ENCODE results near the gene PPCS.

Gene PPCS

DNA sequence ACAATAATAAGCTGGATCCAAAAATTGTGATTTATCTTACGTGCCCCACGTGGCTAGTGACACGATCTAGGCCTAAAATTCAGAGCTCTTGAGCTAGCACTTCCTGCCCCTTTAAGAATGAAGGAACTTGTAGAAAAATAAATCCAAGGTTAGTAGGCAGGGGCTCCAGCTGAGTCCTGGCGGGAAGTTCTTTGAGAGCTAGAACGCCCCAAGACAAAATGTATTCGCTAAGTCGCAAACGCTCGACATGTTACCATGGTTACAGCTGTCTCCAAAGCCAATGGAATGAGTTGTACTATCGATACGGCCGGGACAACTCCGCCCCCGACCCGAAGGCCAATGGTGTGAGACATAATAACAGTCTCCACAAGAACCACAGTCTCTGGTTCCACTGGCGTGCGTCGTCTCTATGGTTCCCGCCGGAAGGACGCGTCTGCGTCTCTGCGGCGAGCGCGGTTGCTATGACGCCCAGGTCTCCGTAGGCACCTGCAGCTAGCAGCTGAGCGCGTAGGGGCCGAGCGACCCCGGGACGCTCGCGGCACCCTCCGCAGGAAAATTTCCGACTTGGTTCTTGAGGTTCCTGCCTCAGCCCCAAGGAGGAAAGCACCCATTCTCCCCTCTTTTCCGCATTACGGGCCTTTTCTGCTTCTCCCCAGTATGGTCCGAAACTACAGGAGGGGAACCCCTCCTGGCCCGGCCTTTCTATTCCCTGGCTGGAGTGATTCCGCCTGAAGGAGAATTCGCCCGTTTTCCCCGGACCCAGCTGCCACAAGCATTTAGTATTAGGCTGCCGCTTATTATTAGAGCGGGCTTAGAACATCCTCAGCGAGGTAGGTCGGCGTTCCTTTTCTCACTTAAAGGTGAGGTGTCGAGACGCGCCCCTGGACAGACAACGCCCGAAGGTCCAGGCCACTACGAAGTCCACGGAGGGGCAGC lies 6.8 kb downstream of the PPCS start, which contains the start of gene CCDC30:
CCDC30 (plus strand) TSS at position 459 of the 936 bp plus-strand sequence. CDS start 17,266 bp downstream, outside the sequence.
- peak within 1 kb of the TSS; percentile 52 for H3K27ac ChIP-seq (ENCODE audit: low read length)

DNA sequence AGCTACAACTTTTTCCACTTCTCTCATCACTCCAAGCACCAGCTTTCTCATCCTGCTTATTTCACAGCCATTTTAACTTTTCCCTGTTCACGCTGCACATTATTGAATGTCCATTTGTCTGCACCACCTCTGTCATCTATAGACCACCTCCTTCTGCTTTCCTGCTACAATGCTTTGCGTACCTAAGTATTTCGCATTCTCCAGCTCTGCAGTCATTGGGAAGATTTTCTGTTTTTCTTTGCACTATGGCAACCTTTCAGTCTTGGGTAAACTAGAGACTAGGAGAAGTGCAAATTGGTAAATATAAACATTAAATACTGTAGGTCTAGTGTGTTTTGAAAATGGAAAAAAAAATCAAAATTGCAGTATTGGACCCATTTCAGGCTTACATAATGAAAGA lies 7.6 kb downstream of the PPCS start:
- H3K79me2 ChIP-seq (ENCODE audit: insufficient read depth, low read length): no peaks in the 10 kb centered on the region
- H3K9me3 ChIP-seq (ENCODE audit: insufficient read depth, low read length, severe bottlenecking): no peaks in the 10 kb centered on the region
- ATAC-seq (ENCODE audit: insufficient read depth, low read depth) (no peak), DNase-seq (no peak)
- H3K4me3 ChIP-seq (ENCODE audit: low read depth in 1 of 2, low read length in 2 of 2): peak overlapping the region in 1 of 2 experiments; percentile 64; a peak in 1 of 4 replicates
- peak overlapping the region; percentile 90; the same call in 1 of the 2 replicates for H3K4me2 ChIP-seq (ENCODE audit: insufficient read depth, low read length)
- no peaks in the 10 kb centered on the region for H4K20me1 ChIP-seq (ENCODE audit: insufficient read depth, low read length)
- H3K9ac ChIP-seq (ENCODE audit: low read depth, low read length): no peak overlapping the region
- no peak overlapping the region for H3K27ac ChIP-seq (ENCODE audit: low read length)
- no peak for TF ChIP-seq EZH2 (IDR thresholded peaks at IDR 0.05; ENCODE audit: borderline replicate concordance, low read depth, low read length, severe bottlenecking)
- TF ChIP-seq, protein P1, sequence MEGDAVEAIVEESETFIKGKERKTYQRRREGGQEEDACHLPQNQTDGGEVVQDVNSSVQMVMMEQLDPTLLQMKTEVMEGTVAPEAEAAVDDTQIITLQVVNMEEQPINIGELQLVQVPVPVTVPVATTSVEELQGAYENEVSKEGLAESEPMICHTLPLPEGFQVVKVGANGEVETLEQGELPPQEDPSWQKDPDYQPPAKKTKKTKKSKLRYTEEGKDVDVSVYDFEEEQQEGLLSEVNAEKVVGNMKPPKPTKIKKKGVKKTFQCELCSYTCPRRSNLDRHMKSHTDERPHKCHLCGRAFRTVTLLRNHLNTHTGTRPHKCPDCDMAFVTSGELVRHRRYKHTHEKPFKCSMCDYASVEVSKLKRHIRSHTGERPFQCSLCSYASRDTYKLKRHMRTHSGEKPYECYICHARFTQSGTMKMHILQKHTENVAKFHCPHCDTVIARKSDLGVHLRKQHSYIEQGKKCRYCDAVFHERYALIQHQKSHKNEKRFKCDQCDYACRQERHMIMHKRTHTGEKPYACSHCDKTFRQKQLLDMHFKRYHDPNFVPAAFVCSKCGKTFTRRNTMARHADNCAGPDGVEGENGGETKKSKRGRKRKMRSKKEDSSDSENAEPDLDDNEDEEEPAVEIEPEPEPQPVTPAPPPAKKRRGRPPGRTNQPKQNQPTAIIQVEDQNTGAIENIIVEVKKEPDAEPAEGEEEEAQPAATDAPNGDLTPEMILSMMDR (IDR thresholded peaks at IDR 0.05; ENCODE audit: borderline replicate concordance, extremely low read depth, low read length, poor library complexity, severe bottlenecking): no peak
- peaks cover 31% of the 10 kb centered on the region for H3K4me1 ChIP-seq (ENCODE audit: insufficient read depth, low read length)
- H2AFZ ChIP-seq (ENCODE audit: low read depth, low read length): peak overlapping the region; percentile 14; the same call in 1 of the 2 replicates
- peaks cover 11% of the 10 kb centered on the region for H3K36me3 ChIP-seq (ENCODE audit: insufficient read depth, low read length)
- H3K27me3 ChIP-seq (ENCODE audit: insufficient read depth, low read length, poor library complexity): no peaks in the 10 kb centered on the region

More for the DNA sequence above, 6.8 kb downstream of the PPCS start, which contains the start of gene CCDC30:
- Histone ChIP-seq H3K9ac (ENCODE audit: low read depth, low read length) (peak within 1 kb of the TSS; percentile 43), H2AFZ (ENCODE audit: low read depth, low read length) (peak within 1 kb of the TSS; percentile 72), H4K20me1 (ENCODE audit: insufficient read depth, low read length) (no peaks in the 10 kb centered on the region), H3K4me1 (ENCODE audit: insufficient read depth, low read length) (peaks cover 34% of the 10 kb centered on the region), H3K4me3 (ENCODE audit: low read depth in 1 of 2, low read length in 2 of 2) (peak within 1 kb of the TSS; percentile 31 to 64; a peak in 3 of 4 replicates), H3K4me2 (ENCODE audit: insufficient read depth, low read length) (peak within 1 kb of the TSS; percentile 90), H3K79me2 (ENCODE audit: insufficient read depth, low read length) (no peaks in the 10 kb centered on the region), H3K9me3 (ENCODE audit: insufficient read depth, low read length, severe bottlenecking) (no peaks in the 10 kb centered on the region), H3K27me3 (ENCODE audit: insufficient read depth, low read length, poor library complexity) (no peaks in the 10 kb centered on the region), H3K36me3 (ENCODE audit: insufficient read depth, low read length) (peaks cover 19% of the 10 kb centered on the region)
- ATAC-seq (ENCODE audit: insufficient read depth, low read depth) (peak; percentile 99), DNase-seq (peak; percentile 98)
- no peak for TF ChIP-seq EZH2 (IDR thresholded peaks at IDR 0.05; ENCODE audit: borderline replicate concordance, low read depth, low read length, severe bottlenecking)

DNA sequence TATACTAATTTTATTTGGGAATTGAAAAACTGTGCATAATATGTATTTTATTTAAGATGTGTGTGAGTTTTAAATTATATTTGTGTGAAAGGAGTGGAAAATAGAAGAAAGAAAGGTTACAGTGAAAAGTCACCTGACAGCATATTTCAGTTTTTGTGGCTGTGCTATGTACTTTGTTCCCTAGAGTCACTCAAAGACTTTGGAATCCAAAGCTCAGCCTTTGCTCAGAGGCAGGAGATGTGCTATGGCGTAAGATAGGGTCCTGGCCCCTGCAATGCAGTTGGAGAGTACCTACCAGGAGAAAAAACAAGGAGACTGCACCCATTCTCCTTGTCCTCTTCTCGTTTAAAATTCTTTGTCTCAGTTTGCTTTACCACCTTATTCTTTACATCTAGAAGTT lies 9.7 kb downstream of the PPCS start:
- Histone ChIP-seq H4K20me1 (ENCODE audit: insufficient read depth, low read length) (no peaks in the 10 kb centered on the region), H3K27ac (ENCODE audit: low read length) (no peak overlapping the region), H3K4me1 (ENCODE audit: insufficient read depth, low read length) (peaks cover 24% of the 10 kb centered on the region), H3K36me3 (ENCODE audit: insufficient read depth, low read length) (no peaks in the 10 kb centered on the region), H3K9me3 (ENCODE audit: insufficient read depth, low read length, severe bottlenecking) (no peaks in the 10 kb centered on the region), H3K9ac (ENCODE audit: low read depth, low read length) (no peak overlapping the region), H2AFZ (ENCODE audit: low read depth, low read length) (no peak overlapping the region), H3K4me3 (ENCODE audit: low read depth in 1 of 2, low read length in 2 of 2) (no peak overlapping the region), H3K4me2 (ENCODE audit: insufficient read depth, low read length) (no peak overlapping the region), H3K79me2 (ENCODE audit: insufficient read depth, low read length) (no peaks in the 10 kb centered on the region), H3K27me3 (ENCODE audit: insufficient read depth, low read length, poor library complexity) (no peaks in the 10 kb centered on the region)
- TF ChIP-seq, protein P1 (IDR thresholded peaks at IDR 0.05; ENCODE audit: borderline replicate concordance, extremely low read depth, low read length, poor library complexity, severe bottlenecking): no peak
- TF ChIP-seq EZH2 (IDR thresholded peaks at IDR 0.05; ENCODE audit: borderline replicate concordance, low read depth, low read length, severe bottlenecking): no peak
- ATAC-seq (ENCODE audit: insufficient read depth, low read depth): no peak
- no peak for DNase-seq

DNA sequence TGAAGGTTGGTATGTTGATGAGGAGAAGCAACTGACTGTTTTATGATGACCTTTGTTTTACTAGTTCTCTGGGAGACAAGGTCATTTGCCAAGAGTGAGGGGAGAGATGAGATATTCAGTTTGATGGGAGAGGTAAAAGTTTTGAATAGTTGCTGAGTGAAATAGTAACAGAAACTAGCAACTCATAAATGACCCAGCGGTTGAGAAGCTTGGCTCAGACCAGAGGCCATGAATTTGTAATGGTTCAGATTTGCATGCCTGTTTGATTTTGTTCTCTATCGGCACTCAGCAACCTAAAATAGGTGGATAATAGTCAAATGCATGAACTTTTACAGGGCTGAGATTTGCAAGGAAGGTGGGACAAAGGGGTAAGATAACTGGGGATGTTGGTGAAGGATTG lies 13.4 kb downstream of the PPCS start:
- Histone ChIP-seq H3K4me3 (ENCODE audit: low read depth in 1 of 2, low read length in 2 of 2) (no peak overlapping the region), H3K9me3 (ENCODE audit: insufficient read depth, low read length, severe bottlenecking) (no peaks in the 10 kb centered on the region), H3K36me3 (ENCODE audit: insufficient read depth, low read length) (no peaks in the 10 kb centered on the region), H3K79me2 (ENCODE audit: insufficient read depth, low read length) (no peaks in the 10 kb centered on the region), H2AFZ (ENCODE audit: low read depth, low read length) (no peak overlapping the region), H4K20me1 (ENCODE audit: insufficient read depth, low read length) (no peaks in the 10 kb centered on the region), H3K4me2 (ENCODE audit: insufficient read depth, low read length) (no peak overlapping the region), H3K9ac (ENCODE audit: low read depth, low read length) (no peak overlapping the region), H3K27me3 (ENCODE audit: insufficient read depth, low read length, poor library complexity) (no peaks in the 10 kb centered on the region), H3K4me1 (ENCODE audit: insufficient read depth, low read length) (no peaks in the 10 kb centered on the region), H3K27ac (ENCODE audit: low read length) (no peak overlapping the region)
- TF ChIP-seq EZH2 (IDR thresholded peaks at IDR 0.05; ENCODE audit: borderline replicate concordance, low read depth, low read length, severe bottlenecking): no peak
- TF ChIP-seq, protein P1 (IDR thresholded peaks at IDR 0.05; ENCODE audit: borderline replicate concordance, extremely low read depth, low read length, poor library complexity, severe bottlenecking): no peak
- ATAC-seq (ENCODE audit: insufficient read depth, low read depth) (no peak), DNase-seq (no peak)

Measured in DND-41 (cell line).